Measurements from ENCODE around the gene DSP.

DSP gene, protein sequence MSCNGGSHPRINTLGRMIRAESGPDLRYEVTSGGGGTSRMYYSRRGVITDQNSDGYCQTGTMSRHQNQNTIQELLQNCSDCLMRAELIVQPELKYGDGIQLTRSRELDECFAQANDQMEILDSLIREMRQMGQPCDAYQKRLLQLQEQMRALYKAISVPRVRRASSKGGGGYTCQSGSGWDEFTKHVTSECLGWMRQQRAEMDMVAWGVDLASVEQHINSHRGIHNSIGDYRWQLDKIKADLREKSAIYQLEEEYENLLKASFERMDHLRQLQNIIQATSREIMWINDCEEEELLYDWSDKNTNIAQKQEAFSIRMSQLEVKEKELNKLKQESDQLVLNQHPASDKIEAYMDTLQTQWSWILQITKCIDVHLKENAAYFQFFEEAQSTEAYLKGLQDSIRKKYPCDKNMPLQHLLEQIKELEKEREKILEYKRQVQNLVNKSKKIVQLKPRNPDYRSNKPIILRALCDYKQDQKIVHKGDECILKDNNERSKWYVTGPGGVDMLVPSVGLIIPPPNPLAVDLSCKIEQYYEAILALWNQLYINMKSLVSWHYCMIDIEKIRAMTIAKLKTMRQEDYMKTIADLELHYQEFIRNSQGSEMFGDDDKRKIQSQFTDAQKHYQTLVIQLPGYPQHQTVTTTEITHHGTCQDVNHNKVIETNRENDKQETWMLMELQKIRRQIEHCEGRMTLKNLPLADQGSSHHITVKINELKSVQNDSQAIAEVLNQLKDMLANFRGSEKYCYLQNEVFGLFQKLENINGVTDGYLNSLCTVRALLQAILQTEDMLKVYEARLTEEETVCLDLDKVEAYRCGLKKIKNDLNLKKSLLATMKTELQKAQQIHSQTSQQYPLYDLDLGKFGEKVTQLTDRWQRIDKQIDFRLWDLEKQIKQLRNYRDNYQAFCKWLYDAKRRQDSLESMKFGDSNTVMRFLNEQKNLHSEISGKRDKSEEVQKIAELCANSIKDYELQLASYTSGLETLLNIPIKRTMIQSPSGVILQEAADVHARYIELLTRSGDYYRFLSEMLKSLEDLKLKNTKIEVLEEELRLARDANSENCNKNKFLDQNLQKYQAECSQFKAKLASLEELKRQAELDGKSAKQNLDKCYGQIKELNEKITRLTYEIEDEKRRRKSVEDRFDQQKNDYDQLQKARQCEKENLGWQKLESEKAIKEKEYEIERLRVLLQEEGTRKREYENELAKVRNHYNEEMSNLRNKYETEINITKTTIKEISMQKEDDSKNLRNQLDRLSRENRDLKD (N-terminal part only)

DNA sequence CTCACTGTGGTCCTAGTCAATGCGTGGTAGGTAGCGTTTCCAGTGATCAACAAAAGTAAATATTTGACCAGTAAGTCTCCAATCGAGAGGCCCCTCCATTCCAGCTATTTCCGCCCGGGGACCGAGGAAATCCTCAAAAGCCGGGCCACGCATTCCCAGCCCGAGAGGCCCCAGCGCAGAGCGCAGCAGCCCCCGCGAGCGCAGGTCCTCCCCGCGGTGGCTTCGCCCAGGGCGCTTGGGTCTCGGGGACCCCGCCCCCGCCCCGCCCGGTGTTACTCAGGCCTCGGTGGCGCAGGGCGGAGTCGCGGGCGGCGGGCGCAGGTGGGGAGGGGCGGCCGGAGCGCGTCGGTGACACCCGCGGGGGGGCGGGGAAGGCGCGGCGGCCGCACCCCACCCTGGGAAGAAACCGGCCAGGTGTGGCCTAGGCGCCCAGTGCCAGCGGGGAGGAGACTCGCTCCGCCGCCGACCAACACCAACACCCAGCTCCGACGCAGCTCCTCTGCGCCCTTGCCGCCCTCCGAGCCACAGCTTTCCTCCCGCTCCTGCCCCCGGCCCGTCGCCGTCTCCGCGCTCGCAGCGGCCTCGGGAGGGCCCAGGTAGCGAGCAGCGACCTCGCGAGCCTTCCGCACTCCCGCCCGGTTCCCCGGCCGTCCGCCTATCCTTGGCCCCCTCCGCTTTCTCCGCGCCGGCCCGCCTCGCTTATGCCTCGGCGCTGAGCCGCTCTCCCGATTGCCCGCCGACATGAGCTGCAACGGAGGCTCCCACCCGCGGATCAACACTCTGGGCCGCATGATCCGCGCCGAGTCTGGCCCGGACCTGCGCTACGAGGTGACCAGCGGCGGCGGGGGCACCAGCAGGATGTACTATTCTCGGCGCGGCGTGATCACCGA, at the start of gene DSP:
Gene DSP, plus strand, starts transcription at position 497 of the 890 bp plus-strand sequence. Its CDS starts 245 bp downstream, at position 742.
- DNase-seq (ENCODE audit: insufficient read length, low spot score) (no peak), FAIRE-seq (no peak)
- TF ChIP-seq, protein P1, sequence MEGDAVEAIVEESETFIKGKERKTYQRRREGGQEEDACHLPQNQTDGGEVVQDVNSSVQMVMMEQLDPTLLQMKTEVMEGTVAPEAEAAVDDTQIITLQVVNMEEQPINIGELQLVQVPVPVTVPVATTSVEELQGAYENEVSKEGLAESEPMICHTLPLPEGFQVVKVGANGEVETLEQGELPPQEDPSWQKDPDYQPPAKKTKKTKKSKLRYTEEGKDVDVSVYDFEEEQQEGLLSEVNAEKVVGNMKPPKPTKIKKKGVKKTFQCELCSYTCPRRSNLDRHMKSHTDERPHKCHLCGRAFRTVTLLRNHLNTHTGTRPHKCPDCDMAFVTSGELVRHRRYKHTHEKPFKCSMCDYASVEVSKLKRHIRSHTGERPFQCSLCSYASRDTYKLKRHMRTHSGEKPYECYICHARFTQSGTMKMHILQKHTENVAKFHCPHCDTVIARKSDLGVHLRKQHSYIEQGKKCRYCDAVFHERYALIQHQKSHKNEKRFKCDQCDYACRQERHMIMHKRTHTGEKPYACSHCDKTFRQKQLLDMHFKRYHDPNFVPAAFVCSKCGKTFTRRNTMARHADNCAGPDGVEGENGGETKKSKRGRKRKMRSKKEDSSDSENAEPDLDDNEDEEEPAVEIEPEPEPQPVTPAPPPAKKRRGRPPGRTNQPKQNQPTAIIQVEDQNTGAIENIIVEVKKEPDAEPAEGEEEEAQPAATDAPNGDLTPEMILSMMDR (IDR thresholded peaks at IDR 0.05; ENCODE audit: insufficient read depth, missing control alignments): no peak

DNA sequence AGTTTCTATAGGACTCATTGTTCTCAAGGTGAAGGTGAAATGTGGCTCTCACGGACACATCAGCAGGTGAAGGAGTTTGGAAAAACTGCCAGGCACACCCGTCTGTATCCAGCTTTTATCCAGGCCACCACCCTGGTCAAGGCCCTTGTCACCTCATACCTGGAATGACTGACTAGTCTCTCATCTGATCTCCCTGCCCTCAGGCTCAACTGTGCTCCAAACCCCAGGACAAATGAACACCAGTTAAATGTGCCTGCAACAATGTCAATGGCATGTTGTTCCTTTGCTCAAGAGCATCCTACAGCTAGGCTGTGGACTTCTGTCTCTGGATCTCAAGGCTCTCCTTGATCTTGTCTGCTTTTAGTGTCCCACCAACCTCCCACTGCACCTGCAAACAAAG, 47.6 kb upstream of the DSP start:
- TF ChIP-seq, protein P1 (IDR thresholded peaks at IDR 0.05; ENCODE audit: insufficient read depth, missing control alignments): no peak
- DNase-seq (ENCODE audit: insufficient read length, low spot score) (no peak), FAIRE-seq (no peak)

DNA sequence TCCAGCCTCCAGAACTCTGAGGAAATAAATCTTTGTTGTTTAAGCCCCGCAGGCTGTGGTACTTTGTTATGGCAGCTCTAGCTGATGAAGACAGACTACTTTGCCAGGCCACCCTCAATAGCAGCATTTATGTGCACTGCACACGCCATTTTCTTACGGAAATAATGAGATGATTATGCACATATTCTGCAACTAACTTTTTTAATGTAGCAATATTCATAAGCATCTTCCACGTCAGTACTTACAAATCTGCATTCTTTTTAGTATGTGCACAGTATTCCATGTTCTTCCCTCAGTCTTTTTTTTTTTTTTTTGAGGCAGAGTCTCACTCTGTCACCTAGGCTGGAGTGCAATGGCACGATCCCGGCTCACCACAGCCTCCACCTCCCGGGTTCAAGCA, 46.8 kb upstream of the DSP start:
- FAIRE-seq (no peak), DNase-seq (ENCODE audit: insufficient read length, low spot score) (no peak)
- TF ChIP-seq, protein P1 (IDR thresholded peaks at IDR 0.05; ENCODE audit: insufficient read depth, missing control alignments): no peak

DNA sequence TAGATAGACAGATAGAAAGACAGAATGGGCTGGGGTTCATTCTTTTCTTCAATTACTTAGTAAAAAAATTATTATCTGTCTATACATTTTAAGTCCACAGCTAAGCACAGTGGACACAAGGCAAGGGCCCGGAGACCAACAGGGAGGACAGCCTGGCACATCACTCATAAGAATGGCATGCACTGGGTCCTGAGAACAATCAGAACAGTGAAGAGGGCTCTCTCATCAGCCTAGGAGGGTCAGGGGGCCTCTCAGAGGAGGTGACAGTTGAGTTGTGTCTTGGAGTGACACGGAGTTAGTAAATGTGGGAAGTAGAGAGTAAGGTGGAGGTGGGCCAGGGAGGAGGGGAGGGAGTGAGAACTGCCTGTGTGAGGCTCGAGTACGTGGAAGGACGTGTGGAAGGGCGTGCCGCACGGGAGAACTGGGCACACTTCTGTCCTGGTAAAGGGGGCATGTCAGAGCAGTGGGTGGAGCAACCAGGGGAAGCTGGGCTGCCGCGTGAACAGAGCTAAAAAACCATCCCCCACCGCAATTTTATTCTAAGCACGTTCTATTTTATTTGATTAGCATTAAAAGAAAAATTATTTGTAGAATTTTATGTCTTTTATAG, 45.1 kb upstream of the DSP start:
- FAIRE-seq (no peak), DNase-seq (ENCODE audit: insufficient read length, low spot score) (no peak)
- TF ChIP-seq, protein P1 (IDR thresholded peaks at IDR 0.05; ENCODE audit: insufficient read depth, missing control alignments): no peak

DNA sequence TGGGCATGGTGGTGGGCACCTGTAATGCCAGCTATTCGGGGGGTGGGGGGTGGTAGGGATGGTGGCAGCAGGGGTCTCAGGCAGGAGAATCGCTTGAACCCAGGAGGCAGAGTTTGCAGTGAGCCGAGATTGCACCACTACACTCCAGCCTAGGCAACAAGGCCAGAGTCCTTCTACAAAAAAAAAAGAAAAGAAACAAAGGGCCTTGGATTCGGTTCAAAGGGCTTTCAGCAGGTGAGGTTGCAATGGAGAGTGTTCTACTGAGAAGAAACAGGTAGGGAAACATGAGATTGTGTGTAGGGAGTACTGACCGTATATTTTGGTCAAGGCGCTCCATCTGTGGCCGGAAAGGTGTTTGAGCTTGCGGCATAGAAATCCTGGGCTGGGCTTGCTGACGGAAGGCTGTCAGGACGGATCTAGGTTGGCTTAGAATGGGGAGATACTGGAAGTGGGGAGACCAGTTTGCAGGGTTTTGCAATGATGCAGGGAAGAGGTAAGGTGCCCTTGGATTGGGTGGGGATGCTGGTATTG, 40.7 kb upstream of the DSP start:
- TF ChIP-seq, protein P1 (IDR thresholded peaks at IDR 0.05; ENCODE audit: insufficient read depth, missing control alignments): no peak
- no peak for FAIRE-seq
- no peak for DNase-seq (ENCODE audit: insufficient read length, low spot score)

Data from D721Med (cell line).